Measurements from ENCODE around the gene P2RX4. TPM values are rescaled to one million over a fixed set of nuclear protein-coding genes. Genes with fewer than 3 reads are reported as not detected.

Gene P2RX4
- total and polyA plus RNA-seq, 4 donors = 16.5 to 32.1 (median 21.8) TPM

- Histone ChIP-seq H3K4me1 (ENCODE audit: control insufficient read depth in 4 of 4, insufficient read depth in 4 of 4, low read length in 3 of 4) (peaks cover 7 to 15% (median 10%) of the 10 kb centered on the region in 4 donors), H3K9ac (ENCODE audit: low read depth in 1 of 2, low read length in 2 of 2) (no peak overlapping the region), H3K27ac (ENCODE audit: low read depth in 1 of 2, low read length in 2 of 2) (peak overlapping the region; percentile 32 to 38), H3K4me3 (ENCODE audit: low read depth in 1 of 3, low read length in 3 of 3) (no peak overlapping the region), H3K27me3 (ENCODE audit: control insufficient read depth in 4 of 4, insufficient read depth in 4 of 4, low read length in 3 of 4) (no peaks in the 10 kb centered on the region), H3K36me3 (ENCODE audit: control insufficient read depth in 4 of 4, insufficient read depth in 3 of 4, low read depth in 1 of 4, low read length in 3 of 4) (peaks cover 4 to 38% (median 21%) of the 10 kb centered on the region in 4 donors), H3K9me3 (ENCODE audit: control insufficient read depth in 4 of 4, low read length in 3 of 4) (no peaks in the 10 kb centered on the region)
- WGBS = 92% methylated on average over 17 of the region's 17 CpGs
- no peak for DNase-seq (ENCODE audit: low spot score)
- TF ChIP-seq REST (IDR thresholded peaks at IDR 0.05) (no peak), FOXA2 (IDR thresholded peaks at IDR 0.05) (no peak), SP1 (IDR thresholded peaks at IDR 0.05) (no peak), GABPA (IDR thresholded peaks at IDR 0.05 in 1 of 2, conservative IDR thresholded peaks at IDR 0.05 in 1 of 2) (no peak), CTCF (IDR thresholded peaks at IDR 0.05; ENCODE audit: low read depth, low read length, missing input control) (no peak), NR2F2 (IDR thresholded peaks at IDR 0.05) (no peak), EGR1 (IDR thresholded peaks at IDR 0.05; ENCODE audit: low read depth in 2 of 2) (no peak), FOXA1 (IDR thresholded peaks at IDR 0.05) (no peak), RXRA (IDR thresholded peaks at IDR 0.05) (no peak), JUND (IDR thresholded peaks at IDR 0.05) (no peak), YY1 (IDR thresholded peaks at IDR 0.05) (no peak), ZBTB33 (IDR thresholded peaks at IDR 0.05) (no peak), TAF1 (conservative IDR thresholded peaks at IDR 0.05) (no peak)
These were observed 31.4 kb downstream of the P2RX4 start for GRCh38 chr12:121241156-121241970.

GRCh38 chr12:121245031-121245430, 35.1 kb downstream of the P2RX4 start:
- peaks cover 10 to 68% (median 42%) of the 10 kb centered on the region in 4 donors for H3K36me3 ChIP-seq (ENCODE audit: control insufficient read depth in 4 of 4, insufficient read depth in 3 of 4, low read depth in 1 of 4, low read length in 3 of 4)
- DNase-seq (ENCODE audit: low spot score) = no peak
- peaks cover 0 to 5% (median 0%) of the 10 kb centered on the region in 4 donors for H3K4me1 ChIP-seq (ENCODE audit: control insufficient read depth in 4 of 4, insufficient read depth in 4 of 4, low read length in 3 of 4)
- no peak overlapping the region for H3K27ac ChIP-seq (ENCODE audit: low read depth in 1 of 2, low read length in 2 of 2)
- no peak overlapping the region for H3K9ac ChIP-seq (ENCODE audit: low read depth in 1 of 2, low read length in 2 of 2)
- 98% methylated on average over 14 of the region's 14 CpGs for WGBS
- no peaks in the 10 kb centered on the region for H3K9me3 ChIP-seq (ENCODE audit: control insufficient read depth in 4 of 4, low read length in 3 of 4)
- H3K4me3 ChIP-seq (ENCODE audit: low read depth in 1 of 3, low read length in 3 of 3) = no peak overlapping the region
- no peaks in the 10 kb centered on the region for H3K27me3 ChIP-seq (ENCODE audit: control insufficient read depth in 4 of 4, insufficient read depth in 4 of 4, low read length in 3 of 4)
- TF ChIP-seq YY1 (IDR thresholded peaks at IDR 0.05) = no peak
- TF ChIP-seq GABPA (IDR thresholded peaks at IDR 0.05 in 1 of 2, conservative IDR thresholded peaks at IDR 0.05 in 1 of 2) = no peak
- TF ChIP-seq FOXA1 (IDR thresholded peaks at IDR 0.05) = no peak
- TF ChIP-seq JUND (IDR thresholded peaks at IDR 0.05) = no peak
- TF ChIP-seq, protein P1, sequence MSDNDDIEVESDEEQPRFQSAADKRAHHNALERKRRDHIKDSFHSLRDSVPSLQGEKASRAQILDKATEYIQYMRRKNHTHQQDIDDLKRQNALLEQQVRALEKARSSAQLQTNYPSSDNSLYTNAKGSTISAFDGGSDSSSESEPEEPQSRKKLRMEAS (IDR thresholded peaks at IDR 0.05) = no peak
- no peak for TF ChIP-seq CTCF (IDR thresholded peaks at IDR 0.05; ENCODE audit: low read depth, low read length, missing input control)
- TF ChIP-seq NR2F2 (IDR thresholded peaks at IDR 0.05) = no peak
- TF ChIP-seq REST (IDR thresholded peaks at IDR 0.05) = no peak
- TF ChIP-seq HNF4G (IDR thresholded peaks at IDR 0.05) = no peak
- no peak for TF ChIP-seq TAF1 (conservative IDR thresholded peaks at IDR 0.05)

All from liver (tissue), 9 donors.